Mucosa of stomach (tissue), 1 donor: ENCODE measurements around the gene PDCD1.

Source experiments
- H3K27me3 ChIP-seq: one replicate; pipeline ENCODE4 v1.7.0; 2013; ENCODE audit warnings: mild to moderate bottlenecking, low read length; ENCODE audit not compliant: control insufficient read depth, insufficient read depth
- H3K36me3 ChIP-seq: one replicate; pipeline ENCODE4 v1.7.0; 2013; ENCODE audit warnings: low read length; ENCODE audit not compliant: control insufficient read depth, insufficient read depth
- H3K4me1 ChIP-seq: one replicate; pipeline ENCODE4 v1.7.0; 2013; ENCODE audit warnings: mild to moderate bottlenecking, low read length; ENCODE audit not compliant: control insufficient read depth, insufficient read depth
- H3K4me3 ChIP-seq: one replicate; pipeline ENCODE4 v1.7.0; 2013; ENCODE audit warnings: low read length
- H3K9ac ChIP-seq: one replicate; pipeline ENCODE4 v1.7.0; 2013; ENCODE audit warnings: mild to moderate bottlenecking, low read length, moderate library complexity
- H3K9me3 ChIP-seq: one replicate; pipeline ENCODE4 v1.7.0; 2013; ENCODE audit warnings: mild to moderate bottlenecking, low read length, moderate library complexity; ENCODE audit not compliant: control insufficient read depth
- donor health status: Pancreatic carcinoma.

The PDCD1 gene

DNA sequence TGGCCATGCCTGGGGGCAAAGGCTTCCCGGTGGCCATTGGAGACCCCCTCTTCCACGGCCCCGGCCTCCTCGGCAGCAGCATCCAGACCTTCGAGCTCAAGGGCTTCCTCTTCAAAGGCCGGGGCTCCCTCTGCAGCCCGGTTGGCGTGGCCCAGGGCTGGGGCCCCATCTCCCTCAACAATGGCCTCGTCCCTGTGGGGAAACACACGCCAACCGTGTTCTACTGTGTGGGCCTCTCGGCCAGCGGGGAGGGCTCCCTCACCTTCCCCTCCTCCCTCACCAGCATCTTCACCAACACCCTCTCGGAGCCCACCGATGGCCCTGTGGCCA is 13.6 kb upstream of the PDCD1 start:
- Histone ChIP-seq H3K27me3 (peaks cover 11% of the 10 kb centered on the region), H3K36me3 (no peaks in the 10 kb centered on the region), H3K9ac (no peak overlapping the region)

DNA sequence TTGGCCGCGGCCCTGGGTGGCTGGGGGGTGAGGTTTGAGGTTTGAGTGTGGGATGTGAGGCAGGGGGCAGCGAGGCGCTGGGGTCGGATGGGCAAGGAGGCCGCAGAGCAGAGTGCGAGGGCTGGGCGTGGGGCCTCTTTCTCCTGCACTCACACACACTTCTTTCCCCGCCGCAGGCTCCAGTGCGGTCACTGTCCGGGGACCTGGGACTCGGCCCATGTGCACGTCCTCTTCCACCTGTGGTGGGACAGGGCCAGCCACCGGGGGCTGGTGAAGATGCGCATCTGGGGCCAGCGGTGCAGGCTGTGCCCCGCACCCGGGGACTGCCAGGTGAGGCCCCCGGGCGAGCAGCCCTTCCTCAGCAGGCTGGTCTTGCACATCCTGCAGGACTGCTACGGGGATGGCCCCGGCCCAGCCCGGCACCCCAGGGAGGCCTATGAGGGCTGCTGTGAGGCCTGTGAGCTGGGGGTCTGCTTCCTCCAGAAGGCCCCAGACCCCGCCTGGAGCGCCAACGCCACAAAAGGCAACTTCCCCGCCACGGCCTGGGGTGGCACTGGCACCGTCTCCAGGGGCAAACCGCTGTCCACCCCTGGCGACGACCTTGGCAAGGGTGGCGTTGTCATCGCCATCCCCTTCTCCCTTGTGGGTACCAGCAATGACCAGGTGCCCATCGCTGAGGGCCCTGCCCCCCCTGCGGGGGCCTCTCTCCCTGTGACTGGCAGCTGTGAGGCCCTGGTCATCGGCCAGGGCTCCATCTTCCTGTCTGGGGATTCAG is 13.0 kb upstream of the PDCD1 start:
- Histone ChIP-seq H3K27me3 (peaks cover 16% of the 10 kb centered on the region), H3K4me1 (no peaks in the 10 kb centered on the region), H3K9ac (no peak overlapping the region), H3K4me3 (no peak overlapping the region), H3K9me3 (no peaks in the 10 kb centered on the region), H3K36me3 (no peaks in the 10 kb centered on the region)

More for the DNA sequence above, 13.6 kb upstream of the PDCD1 start:
- Histone ChIP-seq H3K4me1 (no peaks in the 10 kb centered on the region), H3K9me3 (no peaks in the 10 kb centered on the region), H3K4me3 (no peak overlapping the region)

DNA sequence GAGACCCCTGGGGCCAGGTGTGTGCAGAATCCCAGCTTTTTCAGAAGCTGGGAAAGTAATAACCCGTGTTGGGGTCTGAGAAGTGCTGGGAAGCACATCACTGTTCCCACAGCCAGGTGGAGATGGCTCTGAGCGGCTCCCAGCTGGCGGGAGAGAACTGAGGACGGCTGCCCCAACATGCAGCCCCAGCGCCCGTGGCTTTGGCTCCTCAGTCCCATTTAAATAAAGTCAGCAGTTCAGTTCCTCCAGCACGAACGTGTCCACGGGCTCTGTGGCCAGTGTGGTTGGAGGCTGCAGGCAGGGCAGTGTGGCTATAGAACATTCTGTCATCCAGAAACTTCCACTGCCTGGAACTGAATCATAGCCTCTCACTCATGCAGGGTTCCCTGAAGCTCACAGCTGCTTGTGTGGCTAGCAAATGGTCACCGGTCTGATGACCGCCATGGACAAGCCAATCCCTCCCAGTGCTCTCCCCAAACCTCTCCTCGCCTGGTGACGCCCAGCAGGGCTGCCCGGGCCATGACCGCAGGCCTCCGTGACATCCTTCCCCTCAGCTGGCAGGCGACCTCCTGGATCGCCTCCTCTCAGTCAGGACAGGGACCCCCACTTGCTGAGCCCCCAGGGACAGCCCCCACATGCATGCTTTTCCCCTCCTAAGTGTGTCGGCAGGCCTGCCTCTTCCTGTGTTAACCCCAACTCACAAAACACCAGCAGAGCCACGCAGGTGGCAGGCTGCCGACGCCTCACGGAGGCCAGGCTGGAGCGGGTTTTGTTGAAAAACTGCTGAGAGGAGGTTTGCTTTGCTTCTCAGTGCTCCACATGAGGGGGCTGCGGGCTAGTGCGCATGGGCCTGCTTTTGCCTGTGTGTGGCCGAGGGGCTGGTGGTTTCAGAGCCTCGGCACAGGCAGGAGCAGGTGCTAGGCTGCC is 12.2 kb upstream of the PDCD1 start:
- H3K27me3 ChIP-seq: peaks cover 22% of the 10 kb centered on the region
- no peak overlapping the region for H3K9ac ChIP-seq
- no peaks in the 10 kb centered on the region for H3K4me1 ChIP-seq
- no peaks in the 10 kb centered on the region for H3K36me3 ChIP-seq
- no peaks in the 10 kb centered on the region for H3K9me3 ChIP-seq
- H3K4me3 ChIP-seq: no peak overlapping the region

DNA sequence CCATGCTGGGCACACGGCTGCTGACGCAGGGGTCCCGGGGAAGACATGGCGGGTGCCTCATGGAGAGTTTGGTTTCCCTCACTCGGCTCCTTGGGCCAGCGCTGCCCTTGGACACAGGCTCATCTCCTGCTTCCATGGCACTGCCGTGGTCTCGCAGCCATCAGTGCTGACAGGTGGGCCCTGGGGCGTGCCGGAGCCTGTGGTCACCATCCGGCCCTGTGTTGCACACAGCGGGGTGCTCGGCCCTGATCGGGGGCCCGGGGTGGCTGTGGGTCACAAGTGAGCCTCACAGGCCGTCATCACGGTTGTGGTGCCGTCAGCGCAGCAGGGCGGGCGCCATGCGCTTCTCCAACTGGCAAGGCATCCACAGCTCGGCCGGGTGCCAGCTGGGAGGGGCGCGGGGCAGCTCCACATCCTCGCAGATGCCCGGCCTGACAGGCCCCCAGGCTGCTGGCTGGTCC is 11.4 kb upstream of the PDCD1 start:
- Histone ChIP-seq H3K9ac (no peak overlapping the region), H3K4me3 (no peak overlapping the region), H3K9me3 (no peaks in the 10 kb centered on the region), H3K27me3 (peaks cover 30% of the 10 kb centered on the region), H3K36me3 (no peaks in the 10 kb centered on the region), H3K4me1 (no peaks in the 10 kb centered on the region)

DNA sequence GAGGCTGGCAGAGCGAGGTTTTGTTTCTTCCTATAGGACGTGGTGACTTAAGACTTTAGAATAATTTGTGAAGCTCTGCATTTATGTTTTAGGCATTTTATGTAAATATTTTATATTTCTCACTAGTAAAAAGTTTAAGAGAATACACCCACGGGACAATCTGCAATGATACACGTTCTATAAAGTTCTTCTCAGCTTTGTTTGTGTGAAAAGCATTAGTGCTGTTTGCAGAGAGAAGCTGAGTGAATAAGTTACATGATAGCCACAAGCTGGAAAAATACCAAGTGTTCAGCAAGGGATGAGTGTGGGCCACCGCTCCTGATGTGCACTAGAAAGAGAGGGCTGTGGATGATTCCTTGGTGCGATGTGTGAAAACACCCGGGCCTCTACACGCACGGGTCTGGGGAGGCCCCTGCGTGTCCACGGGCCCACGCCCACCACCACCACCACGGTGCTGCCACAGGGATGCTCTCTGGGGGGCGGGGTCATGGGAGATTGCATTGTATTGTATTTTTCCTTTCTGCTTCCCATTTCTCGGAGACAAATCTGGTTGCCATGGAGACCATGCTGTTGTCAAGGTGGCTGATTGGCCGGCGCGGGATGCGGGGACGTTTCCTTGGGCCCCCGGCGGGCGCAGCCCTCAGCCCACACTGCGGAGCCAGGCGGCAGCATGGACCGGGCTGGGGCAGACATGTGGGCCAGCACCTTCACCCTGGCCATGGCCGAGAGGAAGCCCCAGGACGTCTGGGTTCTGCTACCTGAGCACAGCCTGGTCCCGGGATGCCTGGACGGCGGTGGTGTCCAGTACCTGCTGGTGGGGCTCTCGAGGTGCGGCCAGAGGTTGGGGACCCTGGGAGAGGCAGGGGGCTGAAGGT is 10.6 kb upstream of the PDCD1 start, which contains the start of gene RTP5:
Gene RTP5, plus strand, starts transcription at position 643 of the 875 bp plus-strand sequence. Its CDS starts 28 bp downstream, at position 671.
- Histone ChIP-seq H3K9ac (no peak within 1 kb of the TSS), H3K9me3 (no peaks in the 10 kb centered on the region), H3K27me3 (peaks cover 38% of the 10 kb centered on the region), H3K4me1 (no peaks in the 10 kb centered on the region), H3K4me3 (no peak within 1 kb of the TSS), H3K36me3 (no peaks in the 10 kb centered on the region)

DNA sequence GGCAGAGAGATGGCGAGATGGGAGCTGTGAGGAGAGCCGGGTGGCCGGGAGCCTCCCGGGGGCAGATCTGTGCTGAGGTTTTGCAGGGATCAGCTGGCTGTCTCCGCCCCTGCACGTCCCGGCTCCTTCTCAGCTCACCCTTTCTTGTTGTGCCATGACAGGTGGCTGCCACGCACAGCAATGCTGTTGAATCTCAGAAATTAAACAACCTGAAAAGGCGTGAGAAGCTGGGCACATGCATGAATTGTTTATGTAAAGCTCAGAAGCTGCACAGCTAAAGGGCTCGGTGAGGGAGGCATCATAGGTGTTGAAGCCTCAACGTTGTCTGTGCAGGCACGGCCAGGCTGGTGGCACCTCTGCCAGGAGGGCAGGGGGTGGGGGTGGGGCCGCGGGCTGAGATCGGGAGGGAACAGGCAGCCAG is 10.0 kb upstream of the PDCD1 start:
- H3K4me1 ChIP-seq: no peaks in the 10 kb centered on the region
- no peaks in the 10 kb centered on the region for H3K9me3 ChIP-seq
- H3K36me3 ChIP-seq: no peaks in the 10 kb centered on the region
- peaks cover 44% of the 10 kb centered on the region for H3K27me3 ChIP-seq
- H3K4me3 ChIP-seq: no peak overlapping the region
- no peak overlapping the region for H3K9ac ChIP-seq

DNA sequence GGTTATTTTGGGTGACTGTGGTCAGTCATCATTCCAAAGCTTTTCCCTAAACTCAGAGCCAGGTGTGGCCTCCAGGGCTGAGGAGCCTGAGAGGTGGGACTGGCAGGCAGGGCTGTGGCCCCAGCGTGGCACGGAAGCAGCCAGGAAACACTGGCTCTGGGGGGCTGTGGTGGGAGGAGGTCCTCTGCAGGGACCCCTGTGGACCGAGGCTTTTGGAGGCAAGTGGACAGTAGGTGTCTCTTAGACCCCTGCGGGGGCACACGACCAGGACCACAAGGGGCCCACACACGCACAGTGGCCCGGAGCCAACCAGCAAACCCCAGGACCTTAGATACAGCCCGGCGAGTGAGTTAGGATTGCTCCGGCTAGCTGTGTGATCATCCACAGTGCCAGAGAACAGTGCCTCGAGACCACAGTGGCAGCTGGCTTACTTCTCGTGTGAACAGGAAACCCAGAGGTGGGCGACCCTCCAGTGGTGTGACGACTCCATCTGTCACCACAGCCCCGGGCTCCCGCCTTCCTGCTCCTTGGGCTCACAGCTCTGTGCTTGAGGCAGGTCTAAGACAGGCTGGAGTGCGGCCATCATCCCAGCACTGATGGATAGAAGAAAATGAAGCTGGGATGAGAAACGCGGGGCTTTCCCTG is 9.2 kb upstream of the PDCD1 start:
- H3K9ac ChIP-seq: no peak overlapping the region
- no peaks in the 10 kb centered on the region for H3K9me3 ChIP-seq
- no peak overlapping the region for H3K4me3 ChIP-seq
- H3K36me3 ChIP-seq: no peaks in the 10 kb centered on the region
- peaks cover 51% of the 10 kb centered on the region for H3K27me3 ChIP-seq
- no peaks in the 10 kb centered on the region for H3K4me1 ChIP-seq

DNA sequence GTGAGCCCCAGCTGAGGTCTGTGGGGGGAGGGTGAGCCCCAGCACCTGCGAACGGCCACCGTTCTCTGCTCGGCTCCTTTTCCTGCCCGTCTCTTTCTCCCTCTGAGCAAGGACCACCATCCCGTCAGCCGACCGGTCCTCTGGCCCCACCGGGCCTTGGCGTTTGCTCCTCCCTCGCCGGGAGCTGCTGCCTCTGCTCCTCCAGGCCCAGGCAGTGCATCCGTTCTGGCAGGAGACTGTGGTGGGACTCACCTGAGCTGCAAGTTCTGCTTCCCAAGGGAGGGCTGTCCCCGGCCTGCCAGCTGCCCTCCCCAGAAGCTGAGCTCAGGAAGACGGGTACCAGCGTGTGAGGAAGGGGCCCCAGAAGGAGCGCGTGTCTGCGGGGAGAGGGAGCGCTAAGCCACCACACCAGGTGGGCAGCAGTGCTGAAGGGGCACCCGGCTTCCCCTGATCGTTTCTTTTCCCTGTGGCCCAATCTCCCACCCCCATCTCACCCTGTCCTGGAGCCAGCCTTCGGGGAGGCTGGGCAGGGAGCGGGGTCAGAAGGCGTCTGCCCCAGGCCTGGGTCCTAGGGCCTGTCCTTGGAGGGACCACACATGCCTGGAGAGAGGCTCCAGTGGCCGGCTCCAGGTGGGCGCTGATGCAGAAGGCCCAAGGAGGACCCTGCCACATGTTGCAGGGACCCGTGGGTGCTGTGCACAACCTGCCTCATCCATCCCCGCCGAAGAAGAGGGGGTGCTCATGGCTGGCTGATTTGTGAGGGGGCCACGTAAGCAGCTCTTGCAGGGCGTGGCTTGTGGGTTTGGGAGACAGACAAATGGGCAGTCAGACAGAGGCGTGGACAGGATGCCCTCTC is 8.3 kb upstream of the PDCD1 start:
- Histone ChIP-seq H3K9me3 (no peaks in the 10 kb centered on the region), H3K4me3 (no peak overlapping the region), H3K4me1 (no peaks in the 10 kb centered on the region), H3K27me3 (peaks cover 57% of the 10 kb centered on the region), H3K36me3 (no peaks in the 10 kb centered on the region), H3K9ac (no peak overlapping the region)

DNA sequence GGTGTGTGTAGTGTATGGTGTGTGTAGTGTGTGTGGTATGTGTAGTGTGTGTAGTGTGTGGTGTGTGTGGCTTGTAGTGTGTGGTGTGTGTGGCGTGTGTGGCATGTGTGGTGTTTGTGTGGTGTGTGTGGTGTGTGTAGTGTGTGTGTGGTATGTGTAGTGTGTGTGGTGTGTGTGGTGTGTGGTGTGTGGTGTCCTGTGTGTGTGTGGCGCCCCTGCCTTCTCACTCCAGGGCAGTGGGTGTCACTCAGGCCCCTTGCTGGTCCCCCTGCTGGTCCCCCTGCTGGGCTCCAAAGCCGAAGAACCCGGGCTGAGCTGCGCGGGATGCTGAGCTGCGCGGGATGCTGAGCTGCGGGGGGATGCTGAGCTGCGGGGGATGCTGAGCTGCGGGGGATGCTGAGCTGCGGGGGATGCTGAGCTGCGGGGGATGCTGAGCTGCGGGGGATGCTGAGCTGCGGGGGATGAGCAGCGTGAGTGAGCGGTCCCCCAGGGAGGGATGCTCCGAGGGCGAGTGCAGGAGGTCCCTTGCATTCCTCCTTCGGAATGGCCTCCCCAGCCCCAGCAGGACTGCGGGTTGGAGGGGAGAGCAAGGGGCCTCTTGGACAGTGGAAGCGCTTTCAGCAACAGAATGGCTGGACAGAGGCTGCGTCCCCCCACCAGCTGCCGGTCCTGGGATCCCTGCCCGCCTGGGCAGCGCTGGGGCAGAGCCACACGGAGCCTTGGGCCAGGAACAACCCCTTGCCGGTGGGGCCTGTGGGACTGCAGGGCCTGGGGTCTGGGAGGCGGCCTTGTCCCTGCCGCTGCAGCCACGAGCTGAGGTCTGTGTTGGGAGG is 7.5 kb upstream of the PDCD1 start:
- Histone ChIP-seq H3K27me3 (peaks cover 60% of the 10 kb centered on the region), H3K36me3 (no peaks in the 10 kb centered on the region), H3K4me1 (no peaks in the 10 kb centered on the region), H3K9me3 (no peaks in the 10 kb centered on the region), H3K9ac (no peak overlapping the region), H3K4me3 (no peak overlapping the region)

DNA sequence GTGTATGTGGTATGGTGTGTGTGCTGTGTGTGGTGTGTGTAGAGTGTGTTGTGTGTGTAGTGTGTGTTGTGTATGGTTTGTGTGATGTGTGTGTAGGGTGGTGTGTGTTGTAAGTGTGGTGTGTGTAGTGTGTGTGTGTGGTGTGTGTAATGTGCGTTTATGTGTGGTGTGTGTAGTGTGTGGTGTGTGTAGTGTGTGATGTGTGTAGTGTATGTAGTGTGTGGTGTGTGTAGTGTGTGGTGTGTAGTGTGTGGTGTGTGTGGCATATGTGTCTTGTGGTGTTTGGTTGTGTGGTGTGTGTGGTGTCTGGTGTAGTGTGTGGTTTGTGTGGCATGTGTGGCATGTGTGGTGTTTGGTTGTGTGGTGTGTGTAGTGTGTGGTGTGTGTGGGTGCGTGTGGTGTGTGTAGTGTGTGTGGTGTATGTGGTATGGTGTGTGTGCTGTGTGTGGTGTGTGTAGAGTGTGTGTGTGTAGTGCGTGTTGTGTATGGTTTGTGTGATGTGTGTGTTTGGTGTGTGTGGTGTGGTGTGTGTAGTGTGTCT is 6.8 kb upstream of the PDCD1 start:
- no peak overlapping the region for H3K4me3 ChIP-seq
- no peaks in the 10 kb centered on the region for H3K36me3 ChIP-seq
- peaks cover 3% of the 10 kb centered on the region for H3K4me1 ChIP-seq
- H3K9me3 ChIP-seq: no peaks in the 10 kb centered on the region
- H3K9ac ChIP-seq: no peak overlapping the region
- H3K27me3 ChIP-seq: peaks cover 62% of the 10 kb centered on the region
